ENCODE results near the gene MEI1.

DNA sequence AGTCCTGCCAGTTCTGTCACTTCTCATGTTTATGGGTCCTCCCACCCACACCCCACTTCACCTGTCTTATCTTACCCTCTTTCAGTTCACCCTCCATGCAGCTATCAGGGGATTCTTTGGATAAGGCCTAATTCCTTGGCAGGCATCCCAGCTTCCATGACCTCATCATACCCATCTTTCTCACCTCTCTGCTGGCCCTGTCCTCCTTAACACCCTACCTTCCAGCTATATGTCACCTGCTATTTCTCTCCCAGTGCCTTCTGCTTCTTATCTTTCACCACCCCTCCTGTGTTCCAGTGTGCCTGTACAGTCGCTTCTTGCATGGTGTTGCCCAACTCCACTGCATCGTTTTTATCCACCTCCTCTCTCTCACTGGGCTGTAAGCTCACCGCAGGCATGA lies 38.9 kb upstream of the MEI1 start:
- TF ChIP-seq, protein P1, sequence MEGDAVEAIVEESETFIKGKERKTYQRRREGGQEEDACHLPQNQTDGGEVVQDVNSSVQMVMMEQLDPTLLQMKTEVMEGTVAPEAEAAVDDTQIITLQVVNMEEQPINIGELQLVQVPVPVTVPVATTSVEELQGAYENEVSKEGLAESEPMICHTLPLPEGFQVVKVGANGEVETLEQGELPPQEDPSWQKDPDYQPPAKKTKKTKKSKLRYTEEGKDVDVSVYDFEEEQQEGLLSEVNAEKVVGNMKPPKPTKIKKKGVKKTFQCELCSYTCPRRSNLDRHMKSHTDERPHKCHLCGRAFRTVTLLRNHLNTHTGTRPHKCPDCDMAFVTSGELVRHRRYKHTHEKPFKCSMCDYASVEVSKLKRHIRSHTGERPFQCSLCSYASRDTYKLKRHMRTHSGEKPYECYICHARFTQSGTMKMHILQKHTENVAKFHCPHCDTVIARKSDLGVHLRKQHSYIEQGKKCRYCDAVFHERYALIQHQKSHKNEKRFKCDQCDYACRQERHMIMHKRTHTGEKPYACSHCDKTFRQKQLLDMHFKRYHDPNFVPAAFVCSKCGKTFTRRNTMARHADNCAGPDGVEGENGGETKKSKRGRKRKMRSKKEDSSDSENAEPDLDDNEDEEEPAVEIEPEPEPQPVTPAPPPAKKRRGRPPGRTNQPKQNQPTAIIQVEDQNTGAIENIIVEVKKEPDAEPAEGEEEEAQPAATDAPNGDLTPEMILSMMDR (conservative IDR thresholded peaks at IDR 0.05; ENCODE audit: low read length) = no peak
- TF ChIP-seq EZH2phosphoT487 (IDR thresholded peaks at IDR 0.05; ENCODE audit: borderline replicate concordance) = no peak

Measured in Loucy (cell line).